ENCODE measurements around the gene PTPRN2.

The PTPRN2 gene

GRCh38 chr7:157622408-157623205 is 965.0 kb downstream of the PTPRN2 start:
- no peak for DNase-seq

- DNase-seq = no peak
Measured at GRCh38 chr7:157622000-157622399, 965.6 kb downstream of the PTPRN2 start.

GRCh38 chr7:157621131-157621681 is 966.4 kb downstream of the PTPRN2 start:
- DNase-seq = no peak

DNA sequence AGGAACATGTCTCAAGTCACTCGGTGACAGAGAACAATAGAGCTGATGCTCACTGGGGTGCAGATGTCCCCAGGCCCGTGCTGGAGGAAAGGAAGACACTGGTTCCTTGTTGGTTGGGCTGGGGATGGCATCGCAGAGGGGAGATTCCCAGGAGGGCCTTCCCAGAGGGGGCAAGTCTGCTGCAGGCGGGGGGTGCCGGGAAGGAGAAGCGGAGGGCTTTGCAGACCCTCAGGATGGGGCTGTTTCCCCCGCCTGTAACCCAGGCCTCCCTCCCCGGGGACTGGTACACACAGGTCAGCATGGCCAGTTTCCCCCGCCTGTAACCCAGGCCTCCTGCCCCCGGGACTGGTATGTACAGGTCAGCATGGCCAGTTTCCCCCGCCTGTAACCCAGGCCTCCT is 967.0 kb downstream of the PTPRN2 start:
- DNase-seq = no peak

DNA sequence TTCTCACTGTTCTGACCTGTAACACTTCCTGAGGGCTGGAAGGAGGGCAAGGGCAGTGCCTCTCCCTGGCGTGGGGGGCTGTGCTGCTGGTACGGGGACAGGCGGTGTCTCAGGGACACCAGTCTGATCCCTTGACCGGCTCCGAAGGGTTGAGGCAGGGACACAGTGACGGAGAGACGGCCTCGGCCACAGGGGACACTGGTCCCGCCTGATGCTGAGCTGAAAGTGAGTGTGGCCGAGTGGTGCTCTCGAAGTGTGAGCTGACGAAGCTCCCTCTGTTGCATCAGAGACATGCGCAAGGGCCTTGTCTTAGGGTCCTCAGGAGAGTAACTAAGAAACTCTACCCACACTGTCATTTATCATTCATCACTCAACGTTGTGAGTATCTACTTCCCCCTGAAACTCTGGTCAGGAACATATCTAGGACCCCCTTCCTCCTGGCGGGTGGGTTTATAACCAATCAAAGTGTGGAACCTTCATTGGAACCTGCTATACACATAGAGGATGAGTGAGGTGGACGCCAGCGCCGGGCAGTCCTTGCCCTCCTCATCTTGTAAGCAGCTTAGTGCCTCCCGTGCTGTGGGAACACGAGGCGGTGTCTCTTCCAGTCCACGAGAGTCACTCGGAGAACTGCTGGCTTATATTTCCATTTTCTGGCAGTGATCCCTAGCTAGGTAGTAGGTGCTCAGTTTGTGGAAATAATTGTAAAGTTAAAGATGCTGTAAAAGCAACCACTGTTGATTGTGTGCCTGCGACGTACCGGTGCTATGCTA is 967.7 kb downstream of the PTPRN2 start:
- DNase-seq = no peak

- DNase-seq = no peak
Measured at GRCh38 chr7:157618823-157619606, 968.6 kb downstream of the PTPRN2 start.

GRCh38 chr7:157618091-157618726 is 969.4 kb downstream of the PTPRN2 start:
- no peak for DNase-seq

DNA sequence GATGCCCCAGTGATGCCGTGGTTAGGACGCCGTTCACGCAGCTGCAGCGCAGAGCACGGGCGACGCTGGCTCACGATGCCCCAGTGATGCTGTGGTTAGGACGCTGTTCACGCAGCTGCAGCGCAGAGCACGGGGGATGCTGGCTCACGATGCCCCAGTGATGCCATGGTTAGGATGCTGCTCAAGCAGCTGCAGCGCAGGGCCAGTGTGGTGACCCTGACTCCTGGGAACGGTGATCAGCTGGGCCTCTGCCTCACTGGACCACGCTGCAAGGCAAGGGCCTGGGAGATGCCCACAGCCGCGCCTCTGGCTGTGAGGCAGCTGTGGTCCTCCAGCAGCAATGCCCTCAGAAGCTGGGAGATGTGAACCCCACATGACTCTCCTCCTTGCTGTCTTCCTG is 970.2 kb downstream of the PTPRN2 start:
- no peak for DNase-seq

- no peak for DNase-seq
Measured at GRCh38 chr7:157616931-157617330, 970.7 kb downstream of the PTPRN2 start.

GRCh38 chr7:157616426-157616825 is 971.2 kb downstream of the PTPRN2 start:
- DNase-seq = no peak

GRCh38 chr7:157615852-157616251 is 971.8 kb downstream of the PTPRN2 start:
- DNase-seq = no peak

DNA sequence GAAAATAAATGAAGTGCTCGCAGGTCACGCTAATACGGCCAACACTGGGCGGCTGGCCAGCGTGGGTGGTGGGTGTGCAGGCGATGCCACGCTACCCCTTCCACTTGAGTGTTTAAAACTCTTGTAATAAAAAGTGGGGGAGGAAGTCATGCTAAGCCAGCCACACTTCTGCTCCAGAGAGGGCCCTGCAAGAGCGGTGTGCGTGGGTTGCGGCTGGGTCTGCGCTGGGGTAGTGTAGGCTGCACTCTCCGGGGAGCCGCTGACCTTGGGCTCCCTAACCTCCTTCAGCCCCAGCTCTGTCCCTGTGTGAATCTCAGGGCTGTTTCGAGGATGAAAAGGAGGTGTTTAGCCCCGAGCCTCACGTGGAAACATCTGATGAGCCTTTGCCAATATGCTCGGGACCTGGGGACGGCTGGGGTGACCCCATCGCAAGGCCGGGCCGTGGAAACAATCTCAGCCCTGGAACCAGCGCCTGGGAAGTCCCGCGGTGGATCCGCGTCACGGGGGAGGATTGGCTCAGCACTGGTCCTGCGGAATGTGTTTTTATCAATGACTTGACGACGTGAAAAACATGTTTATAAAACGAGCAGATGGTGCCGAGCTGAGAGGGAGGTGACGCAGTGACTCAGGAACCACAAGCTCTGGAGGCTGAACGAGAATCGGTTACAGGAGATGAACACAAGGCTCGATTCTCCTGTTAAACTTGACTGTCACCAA is 972.4 kb downstream of the PTPRN2 start:
- DNase-seq = no peak

GRCh38 chr7:157614457-157615020 is 973.1 kb downstream of the PTPRN2 start:
- DNase-seq = no peak

GRCh38 chr7:157613575-157614322 is 973.9 kb downstream of the PTPRN2 start:
- DNase-seq = no peak

GRCh38 chr7:157612664-157613561 is 974.7 kb downstream of the PTPRN2 start:
- DNase-seq = no peak

DNA sequence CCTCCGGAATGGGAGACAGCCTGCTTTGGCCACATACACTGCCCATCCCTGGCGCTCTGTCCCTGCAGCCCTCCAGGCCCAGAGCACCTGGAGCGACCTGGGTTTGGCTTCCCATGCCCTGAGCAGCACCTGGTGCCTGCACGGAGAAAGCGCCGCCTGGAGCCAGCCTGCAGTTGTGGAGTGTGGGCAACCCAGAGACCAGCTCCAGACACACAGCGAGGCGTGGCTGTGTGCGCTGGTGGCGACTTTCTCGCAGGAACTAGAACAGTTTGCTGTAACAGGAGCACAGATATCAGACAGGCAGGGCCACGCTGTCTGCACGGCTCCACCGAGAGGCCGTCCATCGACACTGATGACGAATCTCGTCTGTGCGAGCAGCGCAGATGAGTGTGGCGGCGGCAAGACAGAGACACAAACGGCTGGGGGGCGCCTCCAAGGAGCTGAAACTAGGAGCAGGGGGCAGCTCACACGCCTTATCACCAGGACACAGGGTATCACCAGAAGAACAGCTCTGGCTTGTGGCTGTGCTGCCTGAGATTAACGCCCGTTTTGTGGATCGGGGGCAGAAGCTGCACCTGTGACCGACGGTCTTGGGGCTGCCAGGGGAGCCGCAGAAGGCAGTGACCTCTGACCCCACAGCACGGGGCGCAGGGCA is 975.5 kb downstream of the PTPRN2 start:
- no peak for DNase-seq

GRCh38 chr7:157611341-157611740 is 976.3 kb downstream of the PTPRN2 start:
- DNase-seq = no peak

GRCh38 chr7:157610671-157611295 is 976.8 kb downstream of the PTPRN2 start:
- no peak for DNase-seq
